ENCODE results near the gene ISLR.

The ISLR gene

GRCh38 chr15:74197176-74197965 is 23.9 kb downstream of the ISLR start:
- DNase-seq: no peak

- no peak for DNase-seq
These were observed 25.8 kb downstream of the ISLR start for GRCh38 chr15:74199297-74199652.

- no peak for DNase-seq
These were observed 26.9 kb downstream of the ISLR start for GRCh38 chr15:74200412-74200815.

GRCh38 chr15:74200871-74201419 is 27.4 kb downstream of the ISLR start:
- DNase-seq: no peak

- no peak for DNase-seq
These were observed 28.4 kb downstream of the ISLR start for GRCh38 chr15:74201710-74202420.

- peak; percentile 40 for DNase-seq
These were observed 29.2 kb downstream of the ISLR start, which contains the start of gene STRA6 for GRCh38 chr15:74202452-74203401. TSS of gene STRA6 (minus strand) at chr15:74202787. CDS start at chr15:74202267, 520 bp downstream.

- peak; percentile 33 for DNase-seq
These were observed 30.5 kb downstream of the ISLR start for GRCh38 chr15:74203914-74204431.

GRCh38 chr15:74205582-74205947 is 32.1 kb downstream of the ISLR start:
- DNase-seq: no peak

GRCh38 chr15:74206801-74207281 is 33.3 kb downstream of the ISLR start:
- DNase-seq: no peak

GRCh38 chr15:74207652-74208440 is 34.3 kb downstream of the ISLR start:
- DNase-seq: peak; percentile 35

- DNase-seq: no peak
These were observed 35.0 kb downstream of the ISLR start for GRCh38 chr15:74208496-74208895.

- peak; percentile 64 for DNase-seq
These were observed 35.5 kb downstream of the ISLR start for GRCh38 chr15:74208901-74209559.

GRCh38 chr15:74209560-74209958 is 36.0 kb downstream of the ISLR start:
- no peak for DNase-seq

GRCh38 chr15:74209997-74210671 is 36.6 kb downstream of the ISLR start:
- no peak for DNase-seq

- DNase-seq: no peak
These were observed 37.2 kb downstream of the ISLR start for GRCh38 chr15:74210729-74211128.

- DNase-seq: no peak
These were observed 38.1 kb downstream of the ISLR start for GRCh38 chr15:74211656-74212055.

GRCh38 chr15:74212494-74212893 is 39.0 kb downstream of the ISLR start:
- DNase-seq: no peak

- DNase-seq: no peak
These were observed 40.4 kb downstream of the ISLR start for GRCh38 chr15:74213858-74214284.

- no peak for DNase-seq
These were observed 41.0 kb downstream of the ISLR start for GRCh38 chr15:74214324-74215021.

GRCh38 chr15:74215958-74216357 is 42.4 kb downstream of the ISLR start:
- no peak for DNase-seq
